ENCODE data around the gene DCLK3. TPM values are rescaled to one million over a fixed set of nuclear protein-coding genes. Genes with fewer than 3 reads are reported as not detected.

The DCLK3 gene
- total RNA-seq, 1 experiment from 2014 or later, result not detected

DNA sequence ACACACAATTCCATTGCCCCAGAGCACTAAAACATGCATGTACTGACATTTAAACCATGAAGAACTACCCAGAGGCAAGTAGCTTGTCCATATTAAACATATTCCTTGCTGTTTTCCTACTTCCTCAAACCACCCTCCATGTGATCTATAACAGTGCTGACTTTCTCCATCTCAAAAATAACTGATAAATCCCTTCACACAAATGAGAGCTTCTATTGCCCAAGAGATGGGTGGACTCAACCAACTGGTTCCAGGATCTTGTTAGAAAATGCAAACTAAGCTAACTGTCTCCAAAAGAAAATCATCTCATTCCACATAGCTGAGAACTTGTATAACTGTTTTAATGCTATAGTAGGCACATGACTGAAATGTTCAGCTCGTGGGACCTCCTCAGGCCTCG is 29.6 kb downstream of the DCLK3 start:
- no peaks in the 10 kb centered on the region for H3K36me3 Mint-ChIP-seq (ENCODE audit: insufficient read depth, unreplicated experiment)
- ChIA-PET POLR2A (no interaction called here), CTCF (interaction anchor here (0.8 kb wide), 1 partner anchor 134 kb away, joined by 4 read pairs; no protein-coding TSS in a partner anchor)
- TF ChIP-seq CTCF (IDR thresholded peaks at IDR 0.05; ENCODE audit: insufficient read depth in 1 of 2, low read depth in 1 of 2, low read length in 1 of 2, severe bottlenecking in 1 of 2, unreplicated experiment in 1 of 2), result no peak
- intact Hi-C loops (cut with micrococcal nuclease; ENCODE audit: unreplicated experiment), result no loop called here
- H3K4me3 ChIP-seq (ENCODE audit: low read depth, low read length), result no peak overlapping the region
- H3K27me3 Mint-ChIP-seq (ENCODE audit: insufficient read depth, unreplicated experiment), result no peaks in the 10 kb centered on the region
- H3K4me3 Mint-ChIP-seq (ENCODE audit: unreplicated experiment), result no peak overlapping the region
- peaks cover 8% of the 10 kb centered on the region for H3K9me3 Mint-ChIP-seq (ENCODE audit: unreplicated experiment)
- H3K4me1 ChIP-seq, result peaks cover 26% of the 10 kb centered on the region
- no peak overlapping the region for H3K27ac Mint-ChIP-seq (ENCODE audit: unreplicated experiment)
- no peaks in the 10 kb centered on the region for H3K27me3 ChIP-seq (replicated peaks; ENCODE audit: control insufficient read depth, insufficient read depth, low read length)
- no peaks in the 10 kb centered on the region for H3K9me3 ChIP-seq
- H3K36me3 ChIP-seq (ENCODE audit: control insufficient read depth, insufficient read depth, low read length), result no peaks in the 10 kb centered on the region
- peaks cover 21% of the 10 kb centered on the region for H3K4me1 Mint-ChIP-seq (ENCODE audit: low read depth, unreplicated experiment)
- no TSS peak for BruUV-seq (replicated peaks)
- no peak for DNase-seq

- Histone ChIP-seq H3K27me3 (replicated peaks; ENCODE audit: control insufficient read depth, insufficient read depth, low read length) (no peaks in the 10 kb centered on the region), H3K4me3 (ENCODE audit: low read depth, low read length) (no peak overlapping the region), H3K36me3 (ENCODE audit: control insufficient read depth, insufficient read depth, low read length) (no peaks in the 10 kb centered on the region), H3K9me3 (no peaks in the 10 kb centered on the region), H3K4me1 (peaks cover 26% of the 10 kb centered on the region)
- no TSS peak for BruUV-seq (replicated peaks)
- Mint-ChIP-seq H3K9me3 (ENCODE audit: unreplicated experiment) (peaks cover 8% of the 10 kb centered on the region), H3K27me3 (ENCODE audit: insufficient read depth, unreplicated experiment) (peaks cover 6% of the 10 kb centered on the region), H3K4me1 (ENCODE audit: low read depth, unreplicated experiment) (peaks cover 26% of the 10 kb centered on the region), H3K36me3 (ENCODE audit: insufficient read depth, unreplicated experiment) (no peaks in the 10 kb centered on the region), H3K4me3 (ENCODE audit: unreplicated experiment) (peak overlapping the region; percentile 8), H3K27ac (ENCODE audit: unreplicated experiment) (no peak overlapping the region)
- ChIA-PET CTCF (interaction anchor here (0.9 kb wide), 1 partner anchor 259 kb away, joined by 3 read pairs; the partner anchor contains the start of gene EPM2AIP1), POLR2A (no interaction called here)
- intact Hi-C loops (cut with micrococcal nuclease; ENCODE audit: unreplicated experiment), result no loop called here
- no peak for TF ChIP-seq CTCF (IDR thresholded peaks at IDR 0.05; ENCODE audit: insufficient read depth in 1 of 2, low read depth in 1 of 2, low read length in 1 of 2, severe bottlenecking in 1 of 2, unreplicated experiment in 1 of 2)
- no peak for DNase-seq
Measured at GRCh38 chr3:36733723-36734122, 30.6 kb downstream of the DCLK3 start.

GRCh38 chr3:36733162-36733696 is 31.1 kb downstream of the DCLK3 start:
- Mint-ChIP-seq H3K27ac (ENCODE audit: unreplicated experiment) (no peak overlapping the region), H3K9me3 (ENCODE audit: unreplicated experiment) (peaks cover 6% of the 10 kb centered on the region), H3K4me1 (ENCODE audit: low read depth, unreplicated experiment) (peaks cover 26% of the 10 kb centered on the region), H3K4me3 (ENCODE audit: unreplicated experiment) (peak overlapping the region; percentile 8), H3K27me3 (ENCODE audit: insufficient read depth, unreplicated experiment) (peaks cover 9% of the 10 kb centered on the region), H3K36me3 (ENCODE audit: insufficient read depth, unreplicated experiment) (no peaks in the 10 kb centered on the region)
- intact Hi-C loops (cut with micrococcal nuclease; ENCODE audit: unreplicated experiment), result no loop called here
- Histone ChIP-seq H3K4me1 (peaks cover 26% of the 10 kb centered on the region), H3K4me3 (ENCODE audit: low read depth, low read length) (no peak overlapping the region), H3K36me3 (ENCODE audit: control insufficient read depth, insufficient read depth, low read length) (no peaks in the 10 kb centered on the region), H3K27me3 (replicated peaks; ENCODE audit: control insufficient read depth, insufficient read depth, low read length) (no peaks in the 10 kb centered on the region), H3K9me3 (no peaks in the 10 kb centered on the region)
- ChIA-PET CTCF (interaction anchor here (0.9 kb wide), 1 partner anchor 260 kb away, joined by 3 read pairs; the partner anchor contains the start of gene EPM2AIP1), POLR2A (no interaction called here)
- BruUV-seq (replicated peaks), result no TSS peak
- TF ChIP-seq CTCF (IDR thresholded peaks at IDR 0.05; ENCODE audit: insufficient read depth in 1 of 2, low read depth in 1 of 2, low read length in 1 of 2, severe bottlenecking in 1 of 2, unreplicated experiment in 1 of 2), result no peak
- no peak for DNase-seq

Data from Caco-2 (cell line).